Subcutaneous adipose tissue (tissue), 4 donors: ENCODE results near the gene TAPT1. TPM values are rescaled to one million over a fixed set of nuclear protein-coding genes. Genes with fewer than 3 reads are reported as not detected.

Experiments used
- CTCF ChIP-seq: fragments of 450-650 bp; IDR thresholded peaks from one replicate; pipeline ENCODE4 v1.5.1; 2016; ENCODE audit warnings: low read depth, mild to moderate bottlenecking, control low read depth, antibody characterized with exemption, moderate library complexity
- total RNA-seq, 4 donors: library from RNA; depleted of rRNA; stranded (reverse); fragments of >200 nt; gene quantifications; one replicate each; pipeline ENCODE4 v1.1.0, GENCODE V29; 2016

Gene TAPT1
- total RNA-seq, 4 donors from 2014 or later, result 23.7 to 52.3 (median 32.8) TPM

- no peak for TF ChIP-seq CTCF
These were observed 20.0 kb downstream of the TAPT1 start for GRCh38 chr4:16206301-16206700.

- TF ChIP-seq CTCF, result no peak
These were observed 20.7 kb downstream of the TAPT1 start for GRCh38 chr4:16205298-16206164.

GRCh38 chr4:16204505-16204904, 21.8 kb downstream of the TAPT1 start:
- TF ChIP-seq CTCF, result no peak

- no peak for TF ChIP-seq CTCF
These were observed 23.2 kb downstream of the TAPT1 start for GRCh38 chr4:16203083-16203482.

- TF ChIP-seq CTCF, result no peak
These were observed 23.7 kb downstream of the TAPT1 start for GRCh38 chr4:16202598-16202997.

- no peak for TF ChIP-seq CTCF
These were observed 27.2 kb downstream of the TAPT1 start for GRCh38 chr4:16199093-16199492.

DNA sequence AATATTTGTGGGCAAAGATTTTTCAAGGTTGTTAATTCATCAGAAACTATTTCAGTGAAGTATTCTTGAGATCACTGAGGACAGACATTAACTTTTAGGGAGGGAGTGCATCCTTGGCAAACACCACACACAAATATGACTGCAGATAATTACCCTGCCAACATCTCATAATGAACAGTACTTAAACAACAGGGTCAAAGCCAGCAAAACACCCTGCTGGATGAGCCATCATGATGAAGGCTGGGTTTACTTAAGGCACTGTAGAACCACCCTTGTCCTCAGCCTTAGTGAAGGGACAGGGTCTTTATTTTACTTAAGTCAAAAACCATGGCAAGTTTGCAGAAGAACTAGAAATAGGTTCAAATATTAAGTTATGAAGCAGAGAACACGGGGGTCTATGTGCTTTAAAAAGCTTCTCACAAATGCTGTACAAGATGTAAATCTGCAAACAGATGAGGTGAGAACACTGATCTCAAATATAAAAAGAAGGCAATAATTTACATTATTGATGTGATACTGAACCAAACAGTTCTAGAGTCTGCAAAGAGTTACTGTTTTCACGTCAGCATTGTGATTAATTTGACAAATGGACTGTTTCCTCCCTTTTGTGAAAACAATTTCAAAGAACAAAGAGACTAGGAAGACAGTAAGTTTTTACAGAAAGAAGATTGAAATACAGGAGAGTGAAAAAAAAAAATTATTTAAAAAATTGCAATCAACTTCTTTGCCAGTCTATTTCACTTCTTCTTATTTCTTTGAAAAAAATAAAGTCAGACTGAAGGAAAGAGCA, 28.2 kb downstream of the TAPT1 start:
- no peak for TF ChIP-seq CTCF
